Effector memory CD4-positive, alpha-beta T cell (primary cell): ENCODE data around the gene MBP.

ENCODE experiments used
- DNase-seq, 3 donors: peaks; one replicate each; pipeline ENCODE4 v3.0.0-alpha.2; 2020
- H3K27ac ChIP-seq: 2 replicates; pipeline ENCODE4 v1.7.0; 2013; ENCODE audit warnings: mild to moderate bottlenecking, low read length, moderate library complexity; ENCODE audit not compliant: insufficient read depth, poor library complexity, severe bottlenecking
- H3K27me3 ChIP-seq: replicated peaks from 2 replicates; pipeline ENCODE4 v1.7.0; 2013; ENCODE audit warnings: mild to moderate bottlenecking, low read length; ENCODE audit not compliant: insufficient read depth, control insufficient read depth, poor library complexity, severe bottlenecking
- H3K36me3 ChIP-seq: 2 replicates; pipeline ENCODE4 v1.7.0; 2013; ENCODE audit warnings: mild to moderate bottlenecking, low read length, moderate library complexity; ENCODE audit not compliant: control insufficient read depth, insufficient read depth
- H3K4me1 ChIP-seq: 2 replicates; pipeline ENCODE4 v1.7.0; 2013; ENCODE audit warnings: low read length, mild to moderate bottlenecking; ENCODE audit not compliant: control insufficient read depth, insufficient read depth, poor library complexity, severe bottlenecking
- H3K4me3 ChIP-seq: 2 replicates; pipeline ENCODE4 v1.7.0; 2013; ENCODE audit warnings: low read length, low read depth, mild to moderate bottlenecking; ENCODE audit not compliant: insufficient read depth, poor library complexity, severe bottlenecking
- H3K9me3 ChIP-seq: 2 replicates; pipeline ENCODE4 v1.7.0; 2013; ENCODE audit warnings: mild to moderate bottlenecking, low read length, moderate library complexity; ENCODE audit not compliant: control insufficient read depth

MBP gene

GRCh38 chr18:77001979-77002378 is 130.6 kb downstream of the MBP start:
- H3K36me3 ChIP-seq: no peaks in the 10 kb centered on the region
- no peaks in the 10 kb centered on the region for H3K9me3 ChIP-seq
- DNase-seq: no peak
- no peaks in the 10 kb centered on the region for H3K27me3 ChIP-seq
- no peak overlapping the region for H3K27ac ChIP-seq
- H3K4me3 ChIP-seq: no peak overlapping the region
- H3K4me1 ChIP-seq: peaks cover 14% of the 10 kb centered on the region

- no peak overlapping the region for H3K27ac ChIP-seq
- H3K9me3 ChIP-seq: no peaks in the 10 kb centered on the region
- no peak overlapping the region for H3K4me3 ChIP-seq
- peaks cover 14% of the 10 kb centered on the region for H3K4me1 ChIP-seq
- no peak for DNase-seq
- no peaks in the 10 kb centered on the region for H3K27me3 ChIP-seq
- H3K36me3 ChIP-seq: no peaks in the 10 kb centered on the region
Observed at GRCh38 chr18:77001041-77001440, 131.5 kb downstream of the MBP start.

- no peak overlapping the region for H3K4me3 ChIP-seq
- no peaks in the 10 kb centered on the region for H3K36me3 ChIP-seq
- H3K9me3 ChIP-seq: no peaks in the 10 kb centered on the region
- DNase-seq: peak; percentile 11 to 25 (median 13)
- H3K4me1 ChIP-seq: peaks cover 12% of the 10 kb centered on the region
- no peaks in the 10 kb centered on the region for H3K27me3 ChIP-seq
- H3K27ac ChIP-seq: no peak overlapping the region
Observed at GRCh38 chr18:77000527-77000926, 132.1 kb downstream of the MBP start.

GRCh38 chr18:76999077-76999476 is 133.5 kb downstream of the MBP start:
- no peaks in the 10 kb centered on the region for H3K36me3 ChIP-seq
- no peaks in the 10 kb centered on the region for H3K9me3 ChIP-seq
- H3K27ac ChIP-seq: no peak overlapping the region
- H3K4me1 ChIP-seq: no peaks in the 10 kb centered on the region
- no peak overlapping the region for H3K4me3 ChIP-seq
- DNase-seq: no peak
- no peaks in the 10 kb centered on the region for H3K27me3 ChIP-seq

DNA sequence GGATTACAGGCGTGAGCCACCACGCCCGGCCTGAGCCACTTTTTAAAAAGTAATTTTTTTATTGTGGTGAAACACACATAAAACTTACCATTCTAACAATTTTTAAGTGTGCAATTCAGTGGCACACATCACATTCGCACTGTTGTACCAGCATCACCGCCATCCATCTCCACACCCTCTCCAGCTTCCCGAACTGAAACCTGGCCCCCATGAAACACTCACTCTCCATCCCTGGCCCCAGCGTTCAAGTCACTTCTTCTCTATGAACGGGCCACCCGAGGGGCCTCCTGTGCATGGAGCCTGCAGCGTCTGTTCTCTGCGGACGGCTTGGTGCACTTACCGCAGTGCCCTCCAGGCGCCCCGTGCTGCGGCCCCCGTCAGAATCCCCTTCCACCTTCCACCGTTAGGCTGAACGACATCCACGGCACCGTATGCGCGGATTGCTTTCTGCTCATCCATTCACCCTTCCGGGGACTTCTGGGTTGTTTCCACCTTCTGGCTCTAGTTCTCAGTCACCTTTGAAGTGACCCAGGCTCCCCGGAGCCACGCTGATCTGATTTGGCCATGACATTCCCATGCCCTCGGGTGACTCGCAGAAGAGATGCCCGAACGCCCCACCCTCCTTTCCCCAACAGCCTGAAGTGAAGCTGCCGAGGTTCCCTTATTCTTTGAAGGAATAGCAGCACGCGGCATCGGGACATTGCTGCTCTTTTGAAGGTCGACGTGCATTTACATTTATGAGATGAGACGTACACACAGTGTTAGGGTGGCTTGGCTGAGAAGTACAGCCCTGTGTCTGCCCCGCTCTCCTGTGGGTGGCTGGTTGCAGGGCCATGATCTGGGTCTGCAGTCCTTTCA is 134.4 kb downstream of the MBP start:
- Histone ChIP-seq H3K4me3 (no peak overlapping the region), H3K4me1 (no peaks in the 10 kb centered on the region), H3K9me3 (no peaks in the 10 kb centered on the region), H3K27me3 (no peaks in the 10 kb centered on the region), H3K27ac (no peak overlapping the region), H3K36me3 (no peaks in the 10 kb centered on the region)
- no peak for DNase-seq

- Histone ChIP-seq H3K4me1 (no peaks in the 10 kb centered on the region), H3K9me3 (no peaks in the 10 kb centered on the region), H3K27me3 (no peaks in the 10 kb centered on the region), H3K4me3 (no peak overlapping the region), H3K27ac (no peak overlapping the region), H3K36me3 (no peaks in the 10 kb centered on the region)
- DNase-seq: no peak
Observed at GRCh38 chr18:76996429-76996828, 136.2 kb downstream of the MBP start.

DNA sequence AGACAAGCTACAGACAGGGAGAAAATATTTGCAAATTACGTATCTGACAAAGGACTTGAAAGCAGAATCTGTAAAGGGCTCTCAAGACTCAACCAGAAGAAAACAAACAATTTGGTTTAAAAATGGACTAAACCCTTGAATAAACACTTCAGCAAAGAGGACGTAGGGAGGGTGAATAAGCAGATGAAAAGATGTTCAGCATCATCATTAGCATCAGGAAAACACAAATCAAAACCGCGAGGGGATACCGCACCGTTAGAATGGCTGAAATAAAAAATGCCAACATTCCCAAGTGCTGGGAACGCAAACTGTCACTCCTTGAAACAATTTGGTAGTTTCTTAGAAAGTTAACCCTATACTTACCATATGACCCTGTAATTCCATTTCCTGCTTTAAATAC is 136.7 kb downstream of the MBP start:
- Histone ChIP-seq H3K4me1 (no peaks in the 10 kb centered on the region), H3K4me3 (no peak overlapping the region), H3K27ac (no peak overlapping the region), H3K27me3 (no peaks in the 10 kb centered on the region), H3K36me3 (no peaks in the 10 kb centered on the region), H3K9me3 (no peaks in the 10 kb centered on the region)
- no peak for DNase-seq

DNA sequence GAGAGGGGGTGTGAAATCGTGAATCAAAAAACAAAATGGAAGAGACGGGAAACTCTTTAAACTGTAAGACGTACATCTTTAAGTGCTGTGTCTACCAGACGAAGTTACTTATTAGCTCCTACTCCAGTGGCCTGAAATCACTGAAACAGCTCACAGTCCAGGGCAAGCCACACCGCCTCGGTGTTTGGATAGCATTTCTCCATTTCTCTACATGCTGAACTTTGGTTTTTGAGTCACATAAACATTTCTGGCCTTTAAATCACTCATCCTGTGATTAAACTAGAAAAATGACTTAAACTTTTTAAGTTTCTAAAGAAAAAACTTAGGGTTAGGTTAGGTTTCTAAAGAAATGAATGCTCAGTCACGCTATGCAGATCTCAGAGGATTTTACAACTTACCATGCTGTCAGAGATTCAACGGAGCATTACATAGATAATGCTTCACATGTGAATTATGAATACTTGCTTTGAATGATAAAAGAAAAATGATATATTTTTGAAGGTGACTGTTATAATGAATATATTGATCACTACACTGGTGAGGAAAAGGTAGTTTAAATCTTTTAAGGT is 138.4 kb downstream of the MBP start:
- Histone ChIP-seq H3K4me3 (no peak overlapping the region), H3K27ac (no peak overlapping the region), H3K9me3 (no peaks in the 10 kb centered on the region), H3K27me3 (no peaks in the 10 kb centered on the region), H3K36me3 (no peaks in the 10 kb centered on the region), H3K4me1 (no peaks in the 10 kb centered on the region)
- no peak for DNase-seq

DNA sequence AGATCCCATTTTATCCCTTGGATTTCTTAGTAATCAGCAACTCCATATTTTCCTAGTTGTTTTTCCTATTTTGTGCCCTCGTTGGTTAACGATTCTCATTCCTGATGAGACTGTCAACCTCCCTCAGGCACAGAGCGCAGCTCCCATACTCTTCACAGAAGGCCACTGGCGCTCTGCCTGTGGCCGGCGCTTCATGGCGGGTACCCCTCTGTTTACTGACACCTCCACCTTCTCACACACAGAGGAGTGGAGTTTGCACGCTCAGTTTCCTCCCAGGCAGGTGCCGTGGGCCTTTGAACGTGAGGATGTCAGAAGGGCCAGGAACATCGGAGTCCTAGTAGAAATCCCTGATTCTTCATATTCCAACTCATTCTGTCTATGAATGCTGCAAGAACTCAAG is 139.0 kb downstream of the MBP start:
- H3K27me3 ChIP-seq: no peaks in the 10 kb centered on the region
- no peaks in the 10 kb centered on the region for H3K4me1 ChIP-seq
- H3K27ac ChIP-seq: no peak overlapping the region
- H3K4me3 ChIP-seq: no peak overlapping the region
- H3K9me3 ChIP-seq: no peaks in the 10 kb centered on the region
- DNase-seq: no peak
- no peaks in the 10 kb centered on the region for H3K36me3 ChIP-seq

GRCh38 chr18:76993085-76993382 is 139.5 kb downstream of the MBP start:
- H3K9me3 ChIP-seq: no peaks in the 10 kb centered on the region
- DNase-seq: no peak
- no peak overlapping the region for H3K27ac ChIP-seq
- no peaks in the 10 kb centered on the region for H3K27me3 ChIP-seq
- H3K4me1 ChIP-seq: no peaks in the 10 kb centered on the region
- no peaks in the 10 kb centered on the region for H3K36me3 ChIP-seq
- no peak overlapping the region for H3K4me3 ChIP-seq
